GM18870 (cell line): Measurements from ENCODE around the gene FOXG1.

Experiments used
- ATAC-seq: cut with Tn5 transposase; IDR thresholded peaks from one replicate; pipeline ENCODE4 v1.9.1; 2021; ENCODE audit warnings: moderate library complexity; ENCODE audit not compliant: unreplicated experiment

The FOXG1 gene

GRCh38 chr14:28761438-28762291, 4.9 kb upstream of the FOXG1 start:
- ATAC-seq = no peak

- no peak for ATAC-seq
These were observed 4.2 kb upstream of the FOXG1 start for GRCh38 chr14:28762303-28762954.

- no peak for ATAC-seq
These were observed 3.6 kb upstream of the FOXG1 start for GRCh38 chr14:28762955-28763326.

- no peak for ATAC-seq
These were observed 2.8 kb upstream of the FOXG1 start for GRCh38 chr14:28763751-28764256.

- no peak for ATAC-seq
These were observed 2.1 kb upstream of the FOXG1 start for GRCh38 chr14:28764257-28765160.

- ATAC-seq = no peak
These were observed 1.3 kb upstream of the FOXG1 start for GRCh38 chr14:28765169-28765830.

- ATAC-seq = no peak
These were observed 637 bp upstream of the FOXG1 start for GRCh38 chr14:28765831-28766468.

GRCh38 chr14:28767030-28767852, 654 bp downstream of the FOXG1 start:
- no peak for ATAC-seq

- no peak for ATAC-seq
These were observed 1.5 kb downstream of the FOXG1 start for GRCh38 chr14:28767853-28768741.

- no peak for ATAC-seq
These were observed 2.8 kb downstream of the FOXG1 start for GRCh38 chr14:28769276-28769880.

- ATAC-seq = no peak
These were observed 3.5 kb downstream of the FOXG1 start for GRCh38 chr14:28770061-28770460.

- no peak for ATAC-seq
These were observed 4.0 kb downstream of the FOXG1 start for GRCh38 chr14:28770630-28771029.

GRCh38 chr14:28771168-28771567, 4.6 kb downstream of the FOXG1 start:
- no peak for ATAC-seq

- no peak for ATAC-seq
These were observed 6.0 kb downstream of the FOXG1 start for GRCh38 chr14:28772613-28773012.

GRCh38 chr14:28773176-28773575, 6.6 kb downstream of the FOXG1 start:
- ATAC-seq = no peak

- no peak for ATAC-seq
These were observed 7.5 kb downstream of the FOXG1 start for GRCh38 chr14:28773861-28774691.
